Fibroblast of skin of abdomen (primary cell): ENCODE measurements around the gene GALNTL6.
"Not testable (repeated sequence)": the region's sequence is repeated elsewhere in the genome, so short reads cannot be mapped to it uniquely, and the experiment has no call there.

Source experiments
- DNase-seq: peaks from one replicate; pipeline ENCODE4 v3.0.0-alpha.2; 2013

The GALNTL6 gene

GRCh38 chr4:172410363-172410762 lies 597.2 kb downstream of the GALNTL6 start:
- peak; percentile 9 for DNase-seq

GRCh38 chr4:172411149-172411548 lies 597.9 kb downstream of the GALNTL6 start:
- DNase-seq = no peak

GRCh38 chr4:172412851-172413580 lies 599.8 kb downstream of the GALNTL6 start:
- DNase-seq = no peak

GRCh38 chr4:172428979-172429378 lies 615.8 kb downstream of the GALNTL6 start:
- DNase-seq = not testable (repeated sequence)

GRCh38 chr4:172480471-172480870 lies 667.3 kb downstream of the GALNTL6 start:
- DNase-seq = no peak

- no peak for DNase-seq
Observed at GRCh38 chr4:172481802-172482508, 668.8 kb downstream of the GALNTL6 start.

- DNase-seq = no peak
Observed at GRCh38 chr4:172485007-172485406, 671.8 kb downstream of the GALNTL6 start.

- no peak for DNase-seq
Observed at GRCh38 chr4:172486531-172486930, 673.3 kb downstream of the GALNTL6 start.

- no peak for DNase-seq
Observed at GRCh38 chr4:172489861-172490260, 676.7 kb downstream of the GALNTL6 start.

- DNase-seq = no peak
Observed at GRCh38 chr4:172495769-172496168, 682.6 kb downstream of the GALNTL6 start.

GRCh38 chr4:172497321-172497720 lies 684.1 kb downstream of the GALNTL6 start:
- no peak for DNase-seq

GRCh38 chr4:172514011-172514410 lies 700.8 kb downstream of the GALNTL6 start:
- no peak for DNase-seq

GRCh38 chr4:172514801-172515200 lies 701.6 kb downstream of the GALNTL6 start:
- no peak for DNase-seq

GRCh38 chr4:172515266-172515879 lies 702.2 kb downstream of the GALNTL6 start:
- DNase-seq = peak; percentile 55

- DNase-seq = no peak
Observed at GRCh38 chr4:172517391-172517790, 704.2 kb downstream of the GALNTL6 start.

GRCh38 chr4:172521248-172521647 lies 708.0 kb downstream of the GALNTL6 start:
- DNase-seq = no peak

- no peak for DNase-seq
Observed at GRCh38 chr4:172521680-172522079, 708.5 kb downstream of the GALNTL6 start.

GRCh38 chr4:172543249-172543648 lies 730.0 kb downstream of the GALNTL6 start:
- no peak for DNase-seq

GRCh38 chr4:172546782-172547181 lies 733.6 kb downstream of the GALNTL6 start:
- DNase-seq = no peak

- no peak for DNase-seq
Observed at GRCh38 chr4:172547724-172548123, 734.5 kb downstream of the GALNTL6 start.

GRCh38 chr4:172553216-172553615 lies 740.0 kb downstream of the GALNTL6 start:
- DNase-seq = no peak

GRCh38 chr4:172554588-172554987 lies 741.4 kb downstream of the GALNTL6 start:
- DNase-seq = no peak

- DNase-seq = no peak
Observed at GRCh38 chr4:172555725-172556124, 742.5 kb downstream of the GALNTL6 start.

GRCh38 chr4:172573899-172574298 lies 760.7 kb downstream of the GALNTL6 start:
- DNase-seq = no peak
